ENCODE measurements around the gene SLC31A1.

The SLC31A1 gene

GRCh38 chr9:113220467-113221002 lies 809 bp upstream of the SLC31A1 start:
- Histone ChIP-seq H3K36me3 (replicated peaks) (no peaks in the 10 kb centered on the region), H3K4me3 (ENCODE audit: low read depth, low read length) (peak overlapping the region; percentile 95), H3K27ac (peak overlapping the region; percentile 71), H3K27me3 (replicated peaks) (no peaks in the 10 kb centered on the region)
- no peak for DNase-seq
- in situ Hi-C loops (cut with HindIII; ENCODE audit: low pct_ligation_motif_present, low sequenced_read_pairs), result no loop called here
- TF ChIP-seq CTCF (IDR thresholded peaks at IDR 0.05; ENCODE audit: low read depth, low read length, missing control alignments), result no peak

GRCh38 chr9:113221800-113222481 lies 597 bp downstream of the SLC31A1 start:
- no peaks in the 10 kb centered on the region for H3K27me3 ChIP-seq (replicated peaks)
- peak overlapping the region; percentile 95 for H3K4me3 ChIP-seq (ENCODE audit: low read depth, low read length)
- H3K36me3 ChIP-seq (replicated peaks), result no peaks in the 10 kb centered on the region
- no peak for TF ChIP-seq CTCF (IDR thresholded peaks at IDR 0.05; ENCODE audit: low read depth, low read length, missing control alignments)
- in situ Hi-C loops (cut with HindIII; ENCODE audit: low pct_ligation_motif_present, low sequenced_read_pairs), result no loop called here
- H3K27ac ChIP-seq, result peak overlapping the region; percentile 72
- DNase-seq, result peak; percentile 4

DNA sequence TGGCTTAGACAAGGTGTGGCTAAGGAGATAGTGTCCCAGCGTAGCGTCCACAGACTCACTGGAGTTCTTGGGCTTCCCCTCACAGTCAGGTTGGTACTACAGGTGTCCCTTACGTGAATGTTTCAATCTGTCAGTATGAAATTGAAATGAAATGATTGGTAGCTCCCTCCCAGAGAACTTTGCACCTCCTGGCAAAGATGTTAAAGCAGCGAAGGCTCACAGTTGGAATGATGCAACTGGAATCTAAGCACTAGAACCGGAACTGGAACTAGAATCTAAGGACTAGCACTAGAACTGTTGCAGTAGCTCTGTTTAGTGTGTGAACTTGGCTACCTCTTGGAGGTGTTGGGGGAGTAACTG lies 1.1 kb downstream of the SLC31A1 start:
- no peak for DNase-seq
- H3K27ac ChIP-seq, result no peak overlapping the region
- TF ChIP-seq CTCF (IDR thresholded peaks at IDR 0.05; ENCODE audit: low read depth, low read length, missing control alignments), result no peak
- no peaks in the 10 kb centered on the region for H3K36me3 ChIP-seq (replicated peaks)
- in situ Hi-C loops (cut with HindIII; ENCODE audit: low pct_ligation_motif_present, low sequenced_read_pairs), result no loop called here
- H3K27me3 ChIP-seq (replicated peaks), result no peaks in the 10 kb centered on the region
- peak overlapping the region; percentile 95 for H3K4me3 ChIP-seq (ENCODE audit: low read depth, low read length)

DNA sequence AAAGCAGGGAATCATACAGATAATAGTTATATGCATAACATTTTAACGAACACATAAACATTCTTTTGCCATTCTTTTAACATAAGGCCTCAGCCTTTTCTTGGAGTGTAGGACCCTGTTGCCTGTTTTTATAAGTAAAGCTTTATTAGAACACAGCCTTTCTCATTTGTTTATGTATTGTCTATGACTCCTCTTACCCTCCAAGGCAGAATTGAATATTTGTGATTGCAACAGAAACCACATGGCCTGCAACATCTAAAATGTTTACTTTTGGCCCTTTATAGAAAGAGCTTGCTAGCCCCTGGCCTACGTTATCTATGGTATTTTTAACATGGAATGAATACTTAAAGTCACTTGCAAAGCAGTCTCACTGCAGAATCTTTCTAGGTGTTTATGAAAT lies 2.6 kb downstream of the SLC31A1 start:
- no peak overlapping the region for H3K4me3 ChIP-seq (ENCODE audit: low read depth, low read length)
- no peaks in the 10 kb centered on the region for H3K27me3 ChIP-seq (replicated peaks)
- DNase-seq, result peak; percentile 41
- in situ Hi-C loops (cut with HindIII; ENCODE audit: low pct_ligation_motif_present, low sequenced_read_pairs), result no loop called here
- no peak for TF ChIP-seq CTCF (IDR thresholded peaks at IDR 0.05; ENCODE audit: low read depth, low read length, missing control alignments)
- no peak overlapping the region for H3K27ac ChIP-seq
- no peaks in the 10 kb centered on the region for H3K36me3 ChIP-seq (replicated peaks)

- no peak for DNase-seq
- in situ Hi-C loops (cut with HindIII; ENCODE audit: low pct_ligation_motif_present, low sequenced_read_pairs), result no loop called here
- no peak for TF ChIP-seq CTCF (IDR thresholded peaks at IDR 0.05; ENCODE audit: low read depth, low read length, missing control alignments)
- Histone ChIP-seq H3K4me3 (ENCODE audit: low read depth, low read length) (no peak overlapping the region), H3K27ac (no peak overlapping the region), H3K27me3 (replicated peaks) (no peaks in the 10 kb centered on the region), H3K36me3 (replicated peaks) (no peaks in the 10 kb centered on the region)
Observed at GRCh38 chr9:113227436-113227835, 6.1 kb downstream of the SLC31A1 start.
